HCT116 (cell line): ENCODE data around the gene PEX10. TPM values are rescaled to one million over a fixed set of nuclear protein-coding genes. Genes with fewer than 3 reads are reported as not detected.

Source experiments
- ATAC-seq: fragments of 200-7000 bp; cut with Tn5 transposase; 2 replicates; pipeline ENCODE4 v1.9.1; 2020; ENCODE audit warnings: mild to moderate bottlenecking, moderate library complexity
- BruUV-seq: library from RNA; stranded (reverse); fragments of 400-500 nt; replicated peaks from 2 replicates; lab custom pipeline; 2021; lab: Mats Ljungman, UMichigan
- CTCF ChIA-PET: fragments of 300-600 bp; sonication (Branson Sonifier 250); formaldehyde crosslinking; loops from one replicate; lab custom pipeline; 2021; ENCODE audit warnings: antibody characterized with exemption; lab: Charles Lee
- POLR2A ChIA-PET: fragments of 300-600, 350-600 bp; sonication (Branson Sonifier 250); formaldehyde crosslinking; loops from one replicate; lab custom pipeline; 2021; ENCODE audit warnings: antibody characterized with exemption; lab: Charles Lee
- RAD21 ChIA-PET, 2 experiments: fragments of 300-600 bp; sonication (Branson Sonifier 250); formaldehyde crosslinking; loops; one replicate each; lab custom pipeline; 2023; ENCODE audit warnings: low total read pairs in 2 of 2; ENCODE audit not compliant: uncharacterized antibody in 2 of 2, unreplicated experiment in 2 of 2, low non-redundant PET in 1 of 2; lab: Charles Lee
- DNase-seq: peaks from one replicate; pipeline ENCODE4 v3.0.0-alpha.2; 2010; ENCODE audit warnings: low read depth, low spot score
- H2AFZ ChIP-seq: fragments of 200-600 bp; shearing (Covaris generic), sonication (generic); 2 replicates; pipeline ENCODE4 v1.6.1; 2017; ENCODE audit warnings: low read depth, mixed run types, mixed read lengths, antibody characterized with exemption, low read length; ENCODE audit not compliant: poor library complexity, severe bottlenecking
- H3K27ac ChIP-seq: 2 replicates; pipeline ENCODE4 v1.5.1; 2012; ENCODE audit warnings: low read depth, low read length
- H3K27me3 ChIP-seq: fragments of 200-600 bp; sonication (generic); 2 replicates; pipeline ENCODE4 v1.6.1; 2016; ENCODE audit warnings: mixed run types, low read length, mixed read lengths; ENCODE audit not compliant: insufficient read depth
- H3K36me3 ChIP-seq, 2 experiments: fragments of 200-500 bp in 1 of 2; fragments of 200-600 bp in 1 of 2; sonication (Bioruptor generic) in 1 of 2; sonication (generic) in 1 of 2; 2 replicates each; pipeline versions ENCODE4 v1.5.1 to v1.6.1; 2014 to 2016; ENCODE audit warnings: low read length in 2 of 2, inconsistent platforms in 1 of 2, mixed read lengths in 1 of 2, mixed run types in 1 of 2; ENCODE audit not compliant: insufficient read depth in 2 of 2, control insufficient read depth in 1 of 2
- H3K4me1 ChIP-seq, 2 experiments: fragments of 200-600 bp in 1 of 2; sonication (generic) in 1 of 2; 2 replicates each; pipeline versions ENCODE4 v1.5.1 to v1.6.1; 2012 to 2017; ENCODE audit warnings: low read length in 2 of 2, inconsistent platforms in 1 of 2, mild to moderate bottlenecking in 1 of 2, mixed read lengths in 1 of 2, mixed run types in 1 of 2, moderate library complexity in 1 of 2; ENCODE audit not compliant: insufficient read depth in 2 of 2, control insufficient read depth in 1 of 2
- H3K4me2 ChIP-seq: fragments of 200-600 bp; sonication (generic); 2 replicates; pipeline ENCODE4 v1.6.1; 2017; ENCODE audit warnings: mixed run types, low read length, mixed read lengths
- H3K4me3 ChIP-seq, 2 experiments: fragments of 200-600 bp in 1 of 2; sonication (generic) in 1 of 2; replicated peaks in 1 of 2; 2 replicates each; pipeline ENCODE4 v1.5.1; 2011 to 2016; ENCODE audit warnings: low read length in 2 of 2, control low read depth in 1 of 2, low read depth in 1 of 2, mild to moderate bottlenecking in 1 of 2, mixed read lengths in 1 of 2, mixed run types in 1 of 2
- H3K79me2 ChIP-seq: fragments of 200-600 bp; sonication (generic); 2 replicates; pipeline ENCODE4 v1.6.1; 2017; ENCODE audit warnings: mild to moderate bottlenecking, mixed run types, low read length, moderate library complexity, mixed read lengths; ENCODE audit not compliant: insufficient read depth
- H3K9ac ChIP-seq: fragments of 200-600 bp; sonication (generic); 2 replicates; pipeline ENCODE4 v1.6.1; 2016; ENCODE audit warnings: low read length, mixed read lengths
- H3K9me2 ChIP-seq: fragments of 200-600 bp; sonication (generic), shearing (Covaris generic); 2 replicates; pipeline ENCODE4 v1.6.1; 2017; ENCODE audit warnings: mixed run types, mild to moderate bottlenecking, moderate library complexity; ENCODE audit not compliant: insufficient read depth
- H3K9me3 ChIP-seq, 2 experiments: fragments of 200-500 bp in 1 of 2; fragments of 200-600 bp in 1 of 2; sonication (Bioruptor generic) in 1 of 2; sonication (generic) in 1 of 2; 2 replicates each; pipeline ENCODE4 v1.6.1; 2014 to 2017; ENCODE audit warnings: low read length in 2 of 2, mixed read lengths in 2 of 2, inconsistent platforms in 1 of 2, low read depth in 1 of 2, mild to moderate bottlenecking in 1 of 2, mixed run types in 1 of 2, moderate library complexity in 1 of 2; ENCODE audit not compliant: control insufficient read depth in 1 of 2, insufficient read depth in 1 of 2
- H4K20me1 ChIP-seq: fragments of 200-600 bp; sonication (generic), shearing (Covaris generic); 2 replicates; pipeline ENCODE4 v1.6.1; 2017; ENCODE audit warnings: mixed run types, mild to moderate bottlenecking, moderate library complexity; ENCODE audit not compliant: insufficient read depth
- CBX3 ChIP-seq: IDR thresholded peaks from 2 replicates; pipeline ENCODE4 v1.6.1; 2012; ENCODE audit warnings: low read depth
- ELF1 ChIP-seq: IDR thresholded peaks from 2 replicates; pipeline ENCODE4 v1.6.1; 2012; ENCODE audit warnings: low read depth, borderline replicate concordance
- EZH2 ChIP-seq: fragments of 200-600 bp; sonication (generic); IDR thresholded peaks from 2 replicates; pipeline ENCODE4 v1.6.1; 2017; ENCODE audit warnings: antibody characterized with exemption, mixed run types
- EZH2phosphoT487 ChIP-seq: fragments of 200-600 bp; IDR thresholded peaks from 2 replicates; pipeline ENCODE4 v1.6.1; 2018; ENCODE audit warnings: antibody characterized with exemption, borderline replicate concordance
- FOSL1 ChIP-seq: IDR thresholded peaks from 2 replicates; pipeline ENCODE4 v1.6.1; 2012; ENCODE audit warnings: low read depth
- JUND ChIP-seq: IDR thresholded peaks from 2 replicates; pipeline ENCODE4 v1.6.1; 2012
- SP1 ChIP-seq: IDR thresholded peaks from 2 replicates; pipeline ENCODE4 v1.6.1; 2012; ENCODE audit warnings: low read depth
- SRF ChIP-seq: IDR thresholded peaks from 2 replicates; pipeline ENCODE4 v1.6.1; 2012; ENCODE audit warnings: low read depth
- YY1 ChIP-seq: IDR thresholded peaks from 2 replicates; pipeline ENCODE4 v1.6.1; 2011; ENCODE audit warnings: low read length, low read depth, moderate library complexity, mild to moderate bottlenecking; ENCODE audit not compliant: insufficient replicate concordance; ENCODE audit errors: extremely low read depth
- ZNF274 ChIP-seq: fragments of 200-500 bp; sonication (Bioruptor generic); IDR thresholded peaks from 2 replicates; pipeline ENCODE4 v1.6.1; 2014; ENCODE audit warnings: mild to moderate bottlenecking, low read depth, low read length, inconsistent platforms
- intact Hi-C: fragments of 100-400 bp; cut with micrococcal nuclease; formaldehyde crosslinking; loops from 2 replicates; pipeline ENCODE4 v1.10.0; 2022
- total RNA-seq: library from RNA; stranded (reverse); gene quantifications from one replicate; pipeline ENCODE4 v1.2.1, GENCODE V29; 2021; ENCODE audit not compliant: unreplicated experiment
- TF ChIP-seq, protein P1 (sequence below), 3 experiments: fragments of 200-600 bp in 1 of 3; sonication (generic) in 1 of 3; IDR thresholded peaks in 2 of 3; conservative IDR thresholded peaks in 1 of 3; 2 replicates each; pipeline ENCODE4 v1.5.1; 2012 to 2017; ENCODE audit warnings: low read depth in 2 of 3, low read length in 2 of 3, antibody characterized with exemption in 1 of 3, borderline replicate concordance in 1 of 3, control low read depth in 1 of 3, mild to moderate bottlenecking in 1 of 3, mixed read lengths in 1 of 3, mixed run types in 1 of 3, moderate library complexity in 1 of 3; ENCODE audit not compliant: insufficient read depth in 1 of 3

PEX10 gene
- total RNA-seq, 1 experiment from 2014 or later = 27.9 TPM

DNA sequence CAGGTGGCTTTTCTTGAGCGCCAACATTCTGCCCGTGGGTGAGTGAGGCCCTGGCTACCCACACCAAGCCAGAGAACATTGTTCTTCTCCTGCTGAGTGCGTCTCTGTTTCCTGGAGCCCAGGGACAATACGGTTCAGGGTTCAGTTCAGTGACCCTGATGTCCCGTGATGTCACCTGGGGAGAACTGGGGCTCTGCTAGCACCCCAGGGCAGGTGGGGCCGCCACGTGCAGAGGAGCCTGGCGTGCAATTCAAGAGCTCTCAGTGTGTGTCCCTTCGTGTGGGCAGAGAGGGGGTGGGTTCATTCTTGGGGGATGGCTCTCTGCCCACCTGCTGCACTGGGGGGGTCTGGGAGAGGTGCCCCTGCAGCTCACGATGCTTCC is 18.2 kb upstream of the PEX10 start:
- no peaks in the 10 kb centered on the region for H3K9me2 ChIP-seq
- TF ChIP-seq ZNF274 (no peak), YY1 (no peak), JUND (no peak), EZH2phosphoT487 (no peak), ELF1 (no peak), SRF (no peak), CBX3 (no peak), SP1 (no peak), FOSL1 (no peak), EZH2 (no peak)
- TF ChIP-seq, all 23 proteins: peak for 0
- ChIA-PET CTCF (no interaction called here), RAD21 (no interaction called here), POLR2A (no interaction called here)
- Histone ChIP-seq H3K4me3 (no peak overlapping the region), H3K4me2 (no peak overlapping the region), H3K9me3 (peaks cover 3 to 9% of the 10 kb centered on the region in 2 experiments; a peak in 2 of 4 replicates), H2AFZ (no peak overlapping the region), H3K4me1 (no peaks in the 10 kb centered on the region), H3K79me2 (no peaks in the 10 kb centered on the region), H3K9ac (no peak overlapping the region), H3K27ac (no peak overlapping the region), H3K36me3 (no peaks in the 10 kb centered on the region), H4K20me1 (no peaks in the 10 kb centered on the region), H3K27me3 (peaks cover 7% of the 10 kb centered on the region; the same call in 1 of the 2 replicates)
- ATAC-seq = no peak
- no peak for DNase-seq
- BruUV-seq = no TSS peak
- intact Hi-C loops = no loop called here

DNA sequence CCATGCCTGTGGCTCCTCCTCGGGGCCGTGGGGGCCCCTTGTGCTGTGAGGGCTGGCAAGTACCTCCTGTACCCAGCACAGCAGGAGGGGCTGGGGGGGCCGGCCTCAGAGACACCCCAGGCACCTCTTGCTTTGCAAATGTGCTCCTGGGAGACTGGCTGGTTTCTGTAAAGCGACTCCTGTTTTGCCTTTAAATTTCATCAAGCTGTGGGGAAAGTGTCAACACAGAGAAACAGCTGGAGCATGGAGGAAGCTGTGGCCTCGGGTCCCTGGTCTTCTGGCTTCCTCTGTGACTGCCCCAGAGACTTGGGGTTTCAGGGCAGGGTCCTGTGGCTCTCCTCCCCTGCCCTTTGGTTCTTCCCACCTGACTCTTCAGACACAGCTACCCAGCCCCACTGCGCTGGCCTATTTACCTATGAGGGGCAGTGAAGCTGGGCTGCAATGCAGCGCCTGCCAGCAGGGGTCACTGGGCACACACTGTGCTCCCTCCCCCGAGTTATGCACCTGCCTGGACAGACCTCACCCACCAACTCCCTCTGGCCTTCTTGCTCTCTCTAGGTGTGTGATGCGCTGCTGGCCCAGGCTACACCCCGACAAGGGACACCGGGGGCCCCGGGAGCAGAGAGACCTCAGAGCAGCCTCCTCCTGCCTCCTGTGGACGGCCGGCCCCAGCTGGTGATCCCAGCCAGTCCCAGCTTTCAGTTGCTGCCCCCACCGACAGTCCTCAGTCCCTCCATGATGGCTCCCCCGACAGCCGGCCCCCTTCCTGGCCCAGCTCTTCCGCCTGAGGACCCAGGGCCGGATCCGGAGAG is 17.6 kb upstream of the PEX10 start:
- Histone ChIP-seq H3K4me2 (no peak overlapping the region), H3K9ac (no peak overlapping the region), H3K4me1 (no peaks in the 10 kb centered on the region), H3K27ac (no peak overlapping the region), H3K9me3 (peaks cover 3 to 9% of the 10 kb centered on the region in 2 experiments; a peak in 2 of 4 replicates), H3K9me2 (no peaks in the 10 kb centered on the region), H3K27me3 (peaks cover 7% of the 10 kb centered on the region; the same call in 1 of the 2 replicates), H2AFZ (no peak overlapping the region)
- peak; percentile 69 for ATAC-seq
- ChIA-PET POLR2A (no interaction called here), RAD21 (no interaction called here)
- DNase-seq = no peak
- no TSS peak for BruUV-seq
- TF ChIP-seq, protein P1, sequence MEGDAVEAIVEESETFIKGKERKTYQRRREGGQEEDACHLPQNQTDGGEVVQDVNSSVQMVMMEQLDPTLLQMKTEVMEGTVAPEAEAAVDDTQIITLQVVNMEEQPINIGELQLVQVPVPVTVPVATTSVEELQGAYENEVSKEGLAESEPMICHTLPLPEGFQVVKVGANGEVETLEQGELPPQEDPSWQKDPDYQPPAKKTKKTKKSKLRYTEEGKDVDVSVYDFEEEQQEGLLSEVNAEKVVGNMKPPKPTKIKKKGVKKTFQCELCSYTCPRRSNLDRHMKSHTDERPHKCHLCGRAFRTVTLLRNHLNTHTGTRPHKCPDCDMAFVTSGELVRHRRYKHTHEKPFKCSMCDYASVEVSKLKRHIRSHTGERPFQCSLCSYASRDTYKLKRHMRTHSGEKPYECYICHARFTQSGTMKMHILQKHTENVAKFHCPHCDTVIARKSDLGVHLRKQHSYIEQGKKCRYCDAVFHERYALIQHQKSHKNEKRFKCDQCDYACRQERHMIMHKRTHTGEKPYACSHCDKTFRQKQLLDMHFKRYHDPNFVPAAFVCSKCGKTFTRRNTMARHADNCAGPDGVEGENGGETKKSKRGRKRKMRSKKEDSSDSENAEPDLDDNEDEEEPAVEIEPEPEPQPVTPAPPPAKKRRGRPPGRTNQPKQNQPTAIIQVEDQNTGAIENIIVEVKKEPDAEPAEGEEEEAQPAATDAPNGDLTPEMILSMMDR (IDR thresholded peaks at IDR 0.05 in 2 of 3, conservative IDR thresholded peaks at IDR 0.05 in 1 of 3; ENCODE audit: borderline replicate concordance in 1 of 3, insufficient read depth in 1 of 3, low read depth in 2 of 3, low read length in 2 of 3) = peak in 2 of 3 experiments; percentile 60 to 62; a peak in 5 of 6 replicates
- no peak for TF ChIP-seq ELF1
- TF ChIP-seq, all 23 proteins: peak for 1
- Histone ChIP-seq H3K79me2 (no peaks in the 10 kb centered on the region), H3K36me3 (no peaks in the 10 kb centered on the region), H4K20me1 (no peaks in the 10 kb centered on the region), H3K4me3 (no peak overlapping the region)
- intact Hi-C loops = no loop called here
- CTCF ChIA-PET = no interaction called here
